MM.1S (cell line): ENCODE data around the gene BBS5.

Source experiments
- CTCF ChIP-seq: fragments of 300-600 bp; sonication (generic); IDR thresholded peaks from 2 replicates; pipeline ENCODE4 v1.5.1; 2016; ENCODE audit warnings: antibody characterized with exemption, low read length, mixed read lengths
- EZH2 ChIP-seq: fragments of 300-600 bp; sonication (generic); optimal IDR thresholded peaks from 2 replicates; pipeline ENCODE3; 2017; ENCODE audit warnings: low read depth, mild to moderate bottlenecking, antibody characterized with exemption, low read length, mixed read lengths
- EZH2phosphoT487 ChIP-seq: fragments of 300-600 bp; sonication (generic); IDR thresholded peaks from 2 replicates; pipeline ENCODE4 v1.6.1; 2018; ENCODE audit warnings: antibody characterized with exemption, low read length

GRCh38 chr2:169472249-169472648 lies 7.0 kb upstream of the BBS5 start:
- TF ChIP-seq CTCF (no peak), EZH2 (no peak), EZH2phosphoT487 (no peak)
